Measurements from ENCODE around the gene RLF. TPM values are rescaled to one million over a fixed set of nuclear protein-coding genes. Genes with fewer than 3 reads are reported as not detected.

Gene RLF, protein sequence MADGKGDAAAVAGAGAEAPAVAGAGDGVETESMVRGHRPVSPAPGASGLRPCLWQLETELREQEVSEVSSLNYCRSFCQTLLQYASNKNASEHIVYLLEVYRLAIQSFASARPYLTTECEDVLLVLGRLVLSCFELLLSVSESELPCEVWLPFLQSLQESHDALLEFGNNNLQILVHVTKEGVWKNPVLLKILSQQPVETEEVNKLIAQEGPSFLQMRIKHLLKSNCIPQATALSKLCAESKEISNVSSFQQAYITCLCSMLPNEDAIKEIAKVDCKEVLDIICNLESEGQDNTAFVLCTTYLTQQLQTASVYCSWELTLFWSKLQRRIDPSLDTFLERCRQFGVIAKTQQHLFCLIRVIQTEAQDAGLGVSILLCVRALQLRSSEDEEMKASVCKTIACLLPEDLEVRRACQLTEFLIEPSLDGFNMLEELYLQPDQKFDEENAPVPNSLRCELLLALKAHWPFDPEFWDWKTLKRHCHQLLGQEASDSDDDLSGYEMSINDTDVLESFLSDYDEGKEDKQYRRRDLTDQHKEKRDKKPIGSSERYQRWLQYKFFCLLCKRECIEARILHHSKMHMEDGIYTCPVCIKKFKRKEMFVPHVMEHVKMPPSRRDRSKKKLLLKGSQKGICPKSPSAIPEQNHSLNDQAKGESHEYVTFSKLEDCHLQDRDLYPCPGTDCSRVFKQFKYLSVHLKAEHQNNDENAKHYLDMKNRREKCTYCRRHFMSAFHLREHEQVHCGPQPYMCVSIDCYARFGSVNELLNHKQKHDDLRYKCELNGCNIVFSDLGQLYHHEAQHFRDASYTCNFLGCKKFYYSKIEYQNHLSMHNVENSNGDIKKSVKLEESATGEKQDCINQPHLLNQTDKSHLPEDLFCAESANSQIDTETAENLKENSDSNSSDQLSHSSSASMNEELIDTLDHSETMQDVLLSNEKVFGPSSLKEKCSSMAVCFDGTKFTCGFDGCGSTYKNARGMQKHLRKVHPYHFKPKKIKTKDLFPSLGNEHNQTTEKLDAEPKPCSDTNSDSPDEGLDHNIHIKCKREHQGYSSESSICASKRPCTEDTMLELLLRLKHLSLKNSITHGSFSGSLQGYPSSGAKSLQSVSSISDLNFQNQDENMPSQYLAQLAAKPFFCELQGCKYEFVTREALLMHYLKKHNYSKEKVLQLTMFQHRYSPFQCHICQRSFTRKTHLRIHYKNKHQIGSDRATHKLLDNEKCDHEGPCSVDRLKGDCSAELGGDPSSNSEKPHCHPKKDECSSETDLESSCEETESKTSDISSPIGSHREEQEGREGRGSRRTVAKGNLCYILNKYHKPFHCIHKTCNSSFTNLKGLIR (N-terminal part only)
- total RNA-seq = 33.2 and 39.1 TPM in 2 replicates

DNA sequence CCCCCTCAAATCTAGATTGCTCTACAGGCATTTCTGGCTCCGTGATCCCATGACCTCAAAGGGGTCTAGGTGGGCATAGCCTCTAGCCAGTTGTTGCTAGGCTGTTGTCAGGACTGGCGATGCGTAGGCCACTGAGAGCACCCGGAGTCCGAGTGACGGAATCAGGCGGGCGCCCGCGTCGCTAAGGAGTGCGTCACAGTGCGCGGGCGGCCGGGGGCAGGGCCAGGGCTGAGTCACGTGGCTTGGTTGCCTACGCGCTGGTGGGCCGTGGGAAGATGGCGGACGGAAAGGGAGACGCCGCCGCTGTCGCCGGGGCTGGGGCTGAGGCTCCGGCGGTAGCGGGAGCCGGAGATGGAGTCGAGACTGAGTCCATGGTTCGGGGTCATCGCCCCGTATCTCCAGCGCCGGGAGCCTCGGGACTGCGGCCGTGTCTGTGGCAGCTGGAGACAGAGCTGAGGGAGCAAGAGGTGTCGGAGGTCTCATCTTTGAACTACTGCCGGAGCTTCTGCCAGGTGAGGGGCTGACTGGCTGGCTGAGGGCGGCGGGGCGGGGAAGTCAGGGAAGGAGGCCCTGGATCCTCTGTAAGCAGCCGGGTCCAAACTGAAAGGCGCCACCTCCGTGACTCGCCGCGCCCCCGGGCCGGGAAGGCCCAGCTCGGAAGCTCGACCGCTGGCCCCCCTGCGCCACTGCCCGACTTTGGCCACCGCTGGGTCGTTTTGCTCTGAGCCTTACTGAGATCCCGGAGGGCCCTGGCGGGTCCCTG, at the start of gene RLF:
TSS of gene RLF (plus strand) at position 263 of the 763 bp plus-strand sequence. CDS start at position 276, 13 bp downstream.

DNA sequence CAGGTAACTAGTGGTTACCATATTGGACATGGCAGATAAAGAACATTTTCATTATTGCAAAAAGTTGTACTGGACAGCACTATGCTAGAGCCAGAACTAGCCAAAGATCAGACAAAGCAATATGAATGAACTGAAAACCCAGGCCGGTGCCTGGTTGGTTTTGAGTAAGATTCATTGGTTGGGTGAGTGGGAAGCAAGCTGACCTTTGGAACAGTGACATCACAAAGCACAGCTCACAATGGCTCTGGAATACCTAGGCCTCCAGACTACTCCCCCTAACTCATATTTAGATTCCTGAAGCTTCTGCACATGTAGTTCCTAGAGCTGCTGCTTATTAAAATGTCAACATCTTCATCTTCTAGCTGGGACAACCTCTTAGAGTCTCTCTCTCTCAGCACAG, 86.5 kb downstream of the RLF start, which contains the start of gene TMCO2:
TSS of gene TMCO2 (plus strand) at position 283 of the 400 bp plus-strand sequence. CDS start at position 340, 57 bp downstream.

DNA sequence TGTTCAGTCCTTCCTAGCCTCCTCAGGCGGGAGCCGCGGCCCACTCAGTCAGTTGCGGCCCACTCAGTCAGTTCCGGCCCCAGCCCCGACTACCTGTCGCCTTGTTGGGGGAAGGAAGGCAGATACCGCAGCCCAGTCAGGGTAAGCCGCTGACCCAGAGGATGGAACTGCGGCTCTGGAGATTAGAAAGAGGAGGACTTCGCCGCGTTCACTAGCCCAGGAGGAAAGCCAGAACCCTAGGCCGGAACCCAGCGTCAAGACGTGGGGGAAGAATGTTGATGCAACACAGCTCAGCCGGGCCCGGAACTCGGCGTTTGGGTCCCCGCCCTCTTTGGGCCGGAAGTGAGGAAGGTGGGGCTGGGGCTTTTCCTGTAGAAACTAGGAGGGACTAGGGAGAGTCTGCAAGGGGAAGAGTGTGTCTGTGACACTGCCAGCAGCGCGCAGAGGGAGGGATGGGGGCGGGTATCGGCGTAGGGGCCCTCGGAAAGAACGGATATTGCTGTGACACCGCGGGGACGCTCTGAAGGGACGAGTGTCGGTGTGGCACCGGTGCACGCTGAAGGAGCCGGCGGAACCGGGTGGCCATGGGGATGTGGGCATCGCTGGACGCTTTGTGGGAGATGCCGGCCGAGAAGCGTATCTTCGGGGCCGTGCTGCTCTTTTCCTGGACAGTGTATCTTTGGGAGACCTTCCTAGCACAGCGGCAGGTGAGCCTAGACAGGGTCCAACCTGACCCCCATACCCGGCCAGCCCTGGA, 96.7 kb downstream of the RLF start, which contains the start of gene ZMPSTE24:
TSS of gene ZMPSTE24 (plus strand) at position 549 of the 757 bp plus-strand sequence. CDS start at position 585, 36 bp downstream.

Other genes with a start within 250 kb of the RLF start
- gene MFSD2A, start 206.2 kb upstream of the RLF start, total RNA-seq = 31.1 and 32.3 TPM in 2 replicates
- 383 and 461 TPM in 2 replicates for gene CAP1, start 120.7 kb upstream of the RLF start, total RNA-seq
- 29.7 and 67.5 TPM in 2 replicates for gene PPT1, start 64.1 kb upstream of the RLF start, total RNA-seq
- not detected in 2 replicates for gene TMCO2, start 86.5 kb downstream of the RLF start, total RNA-seq
- 88.1 and 93.3 TPM in 2 replicates for gene ZMPSTE24, start 96.8 kb downstream of the RLF start, total RNA-seq
- 0.71 and 1.0 TPM in 2 replicates for gene COL9A2, start 155.9 kb downstream of the RLF start, total RNA-seq
- 8.2 and 12.2 TPM in 2 replicates for gene SMAP2, start 212.3 kb downstream of the RLF start, total RNA-seq

Measured in nasal cavity respiratory epithelium epithelial cell of viscerocranial mucosa (primary cell).